CD4-positive, alpha-beta T cell treated with Interferon gamma for 1 hour (primary cell): Measurements from ENCODE around the gene ATP5F1C.
A peak's percentile ranks its signal among the peaks of the same experiment; 100 is the strongest.
"Not testable (repeated sequence)": the region's sequence is repeated elsewhere in the genome, so short reads cannot be mapped to it uniquely, and the experiment has no call there.

Experiments used
- DNase-seq: peaks from one replicate; pipeline ENCODE4 v3.0.0-alpha.2; 2020

Gene ATP5F1C

DNA sequence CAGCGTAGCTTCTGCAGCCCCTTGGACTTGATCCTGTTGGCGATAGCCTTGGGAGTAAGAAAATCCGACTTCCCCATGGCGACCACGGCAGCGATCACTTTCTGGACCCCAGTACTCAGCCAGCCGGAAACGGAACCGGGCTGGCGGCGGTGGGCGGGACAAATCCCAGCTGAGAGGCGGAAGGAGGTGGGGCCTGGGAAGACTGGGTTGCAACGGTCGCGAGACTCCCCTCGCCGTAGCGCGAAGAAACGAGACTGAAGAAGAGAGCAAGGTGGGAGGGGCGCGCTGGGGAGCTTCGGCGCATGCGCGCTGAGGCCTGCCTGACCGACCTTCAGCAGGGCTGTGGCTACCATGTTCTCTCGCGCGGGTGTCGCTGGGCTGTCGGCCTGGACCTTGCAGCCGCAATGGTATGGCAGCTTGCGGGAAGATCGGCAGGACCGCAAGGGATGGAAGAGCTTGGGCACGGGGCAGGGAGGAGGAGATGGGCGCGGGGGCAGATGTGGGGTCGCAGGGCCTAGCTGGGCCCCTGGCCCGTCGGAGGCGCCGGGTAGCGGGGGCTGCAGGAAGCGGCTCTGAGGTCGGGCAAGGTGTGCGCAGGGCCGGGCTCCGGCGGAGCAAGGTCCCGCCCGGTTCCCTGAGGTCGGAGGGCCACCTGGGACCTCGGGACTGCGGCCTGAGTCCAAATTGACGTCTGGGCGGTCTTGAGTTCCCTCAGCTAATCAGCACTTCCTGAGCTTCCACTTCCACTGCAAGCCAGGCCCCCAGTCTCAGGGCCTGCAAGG is at the start of gene ATP5F1C, which contains the start of gene KIN:
Gene ATP5F1C (plus strand): TSS at position 321 of the 782 bp plus-strand sequence. CDS start 31 bp downstream, at position 352.
Gene KIN (minus strand): TSS at position 137 of the 782 bp plus-strand sequence. CDS start 60 bp downstream, at position 77.
- peak; percentile 97 for DNase-seq

- no peak for DNase-seq
Observed at GRCh38 chr10:7738536-7739407, 49.2 kb upstream of the ATP5F1C start.

DNA sequence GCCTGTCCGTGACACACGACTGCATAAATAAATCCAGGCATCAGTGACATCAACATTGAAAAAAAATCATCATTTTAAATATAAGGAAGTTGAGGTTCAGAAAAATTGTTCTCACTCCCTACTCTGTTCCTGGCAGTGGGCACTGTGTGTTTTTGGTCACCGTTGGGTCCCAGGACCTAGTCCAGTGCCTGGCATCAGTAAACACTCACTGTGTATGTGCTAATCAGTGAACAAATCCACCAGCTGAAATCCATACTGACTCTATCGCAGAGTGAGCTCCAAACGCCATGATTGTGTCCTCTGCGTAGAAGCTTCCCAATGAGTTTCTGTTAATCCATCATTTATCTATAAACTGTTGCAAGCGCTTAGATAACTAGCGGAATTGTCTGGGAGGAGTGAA is 43.7 kb upstream of the ATP5F1C start:
- no peak for DNase-seq

DNA sequence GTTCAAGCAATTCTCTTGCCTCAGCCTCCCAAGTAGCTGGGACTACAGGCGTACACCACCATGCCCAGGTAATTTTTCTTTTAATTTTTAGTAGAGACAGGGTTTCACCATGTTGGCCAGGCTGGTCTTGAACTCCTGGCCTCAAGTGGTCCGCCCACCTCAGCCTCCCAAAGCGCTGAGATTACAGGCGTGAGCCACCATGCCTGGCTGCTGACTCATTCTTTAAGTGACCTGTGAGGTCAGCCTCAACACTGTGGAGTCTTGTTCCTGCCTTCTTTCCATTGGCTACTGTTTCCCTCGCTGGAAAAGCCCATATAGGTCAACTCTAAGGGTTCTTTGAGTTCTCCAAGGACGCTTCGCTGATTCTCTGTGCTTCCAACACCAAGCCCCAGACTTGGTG is 39.3 kb upstream of the ATP5F1C start:
- not testable (repeated sequence) for DNase-seq

- no peak for DNase-seq
Observed at GRCh38 chr10:7750222-7750621, 37.8 kb upstream of the ATP5F1C start.

- DNase-seq, result no peak
Observed at GRCh38 chr10:7752251-7752650, 35.7 kb upstream of the ATP5F1C start.

GRCh38 chr10:7755103-7755502 is 32.9 kb upstream of the ATP5F1C start:
- DNase-seq, result no peak

- DNase-seq, result no peak
Observed at GRCh38 chr10:7756360-7756992, 31.5 kb upstream of the ATP5F1C start.

GRCh38 chr10:7763929-7764328 is 24.0 kb upstream of the ATP5F1C start:
- no peak for DNase-seq

GRCh38 chr10:7766241-7766640 is 21.7 kb upstream of the ATP5F1C start:
- DNase-seq, result no peak

GRCh38 chr10:7767209-7767608 is 20.8 kb upstream of the ATP5F1C start:
- DNase-seq, result no peak

DNA sequence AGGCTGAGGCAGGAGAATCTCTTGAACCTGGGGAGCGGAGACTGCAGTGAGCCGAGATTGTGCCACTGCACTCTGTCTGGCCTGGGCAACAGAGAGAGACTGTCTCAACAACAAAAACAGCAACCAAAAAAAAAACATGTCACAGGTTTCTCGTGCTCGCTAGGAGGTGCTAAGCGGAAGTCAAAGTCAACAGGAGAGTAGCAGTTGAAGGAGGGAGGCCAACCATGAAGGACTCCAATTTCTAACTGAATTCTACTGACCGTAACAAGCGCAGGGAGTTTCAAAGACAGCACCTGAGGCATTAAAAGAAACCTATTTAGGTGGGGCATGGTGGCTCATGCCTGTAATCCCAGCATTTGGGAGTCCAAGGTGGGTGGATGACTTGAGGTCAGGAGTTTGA is 19.6 kb upstream of the ATP5F1C start:
- DNase-seq, result no peak

DNA sequence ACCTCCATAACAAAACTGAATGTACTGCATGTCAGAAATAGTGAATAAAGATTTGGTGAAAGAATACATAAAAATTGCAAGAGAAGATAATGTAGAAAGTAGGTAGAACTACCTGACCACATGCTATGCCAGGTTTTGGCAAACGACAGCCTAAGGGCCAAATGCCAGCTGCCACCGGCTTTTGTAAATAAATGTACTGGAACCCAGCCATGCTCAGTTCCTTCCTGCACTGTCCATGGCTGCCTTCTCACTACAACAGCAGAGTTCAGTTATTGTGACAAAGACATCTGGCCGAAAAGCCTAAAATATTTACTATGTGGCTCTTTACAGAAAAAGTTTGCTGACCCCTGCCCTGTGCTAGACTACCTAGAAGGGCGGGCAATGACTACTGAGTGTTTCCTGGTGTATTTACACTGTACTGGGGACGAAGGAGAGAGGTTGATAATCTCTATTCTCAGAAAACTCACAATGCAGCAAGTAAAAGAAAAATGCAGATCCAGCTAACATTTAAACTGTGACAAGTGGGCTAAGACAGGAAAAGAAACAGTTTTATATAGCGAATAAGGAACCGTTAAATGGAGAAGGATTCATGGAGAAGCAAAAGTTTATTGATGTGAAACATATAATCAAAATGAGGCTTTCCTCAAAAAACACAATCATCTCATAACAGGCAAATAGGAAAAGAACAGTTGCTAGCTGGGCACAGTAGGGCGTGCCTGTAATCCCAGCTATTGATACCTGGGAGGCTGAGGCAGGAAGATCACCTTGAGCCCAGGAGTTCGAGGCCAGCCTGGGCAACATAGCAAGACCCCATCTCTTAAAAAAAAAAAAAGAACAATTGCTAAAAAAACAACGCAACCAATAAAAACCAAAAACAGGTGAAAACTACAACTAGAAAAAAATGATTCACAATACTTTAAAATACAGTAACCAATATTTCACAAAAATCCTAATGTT is 13.9 kb upstream of the ATP5F1C start:
- no peak for DNase-seq

DNA sequence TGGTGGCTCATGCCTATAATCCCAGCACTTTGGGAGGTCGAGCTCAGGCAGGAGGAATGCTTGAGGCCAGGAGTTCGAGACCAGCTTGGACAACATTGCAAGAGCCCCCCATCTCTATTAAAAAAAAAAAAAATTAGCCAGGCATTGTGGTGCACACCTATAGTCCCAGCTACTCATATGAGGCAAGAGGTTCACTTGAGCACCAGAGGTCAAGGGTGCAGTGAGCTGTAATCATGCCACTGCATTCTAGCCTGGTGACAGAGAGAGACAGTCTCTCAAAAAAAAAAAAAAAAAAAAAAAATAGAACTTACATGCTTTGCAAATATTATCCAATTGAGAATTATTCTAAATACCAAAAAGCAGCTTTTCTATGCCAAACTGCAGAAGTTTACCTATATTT is 11.2 kb upstream of the ATP5F1C start:
- DNase-seq, result no peak

DNA sequence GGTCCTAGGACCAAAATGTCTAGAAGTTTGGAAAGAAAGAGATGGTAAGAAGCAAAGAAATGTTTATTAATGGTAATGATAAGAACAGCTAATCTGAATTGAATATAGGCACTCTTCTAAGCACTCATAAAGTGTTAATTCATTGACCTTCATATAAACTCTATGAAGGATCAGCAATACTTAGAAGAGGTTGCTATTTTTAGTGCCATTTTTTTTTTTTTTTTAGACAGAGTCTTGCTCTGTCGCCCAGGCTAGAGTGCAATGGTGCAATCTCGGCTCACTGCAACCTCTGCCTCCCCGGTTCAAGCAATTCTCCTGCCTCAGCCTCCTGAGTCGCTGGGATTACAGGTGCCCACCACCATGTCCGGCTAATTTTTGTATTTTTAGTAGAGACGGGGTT is 5.8 kb upstream of the ATP5F1C start:
- DNase-seq, result not testable (repeated sequence)

DNA sequence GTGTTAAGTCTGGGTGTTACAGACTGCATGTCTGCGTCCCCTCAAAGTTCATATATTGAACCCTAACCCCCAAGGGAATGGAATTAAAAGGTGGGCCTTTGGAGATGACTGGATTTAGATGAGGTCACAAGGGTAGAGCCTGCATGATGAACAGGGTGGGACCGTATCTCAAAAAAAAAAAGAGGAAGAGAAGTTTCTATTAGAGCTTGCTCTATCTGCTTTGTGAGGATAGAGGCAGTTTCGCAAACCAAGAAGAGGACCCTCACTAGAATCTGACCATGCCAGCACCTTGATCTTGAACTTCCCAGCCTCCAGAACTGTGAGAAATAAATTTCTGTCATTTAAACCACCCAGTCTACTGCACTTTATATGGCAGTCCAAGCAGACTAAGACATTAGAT is 1.5 kb upstream of the ATP5F1C start:
- DNase-seq, result no peak

- no peak for DNase-seq
Observed at GRCh38 chr10:7787150-7787856, 674 bp upstream of the ATP5F1C start.

DNA sequence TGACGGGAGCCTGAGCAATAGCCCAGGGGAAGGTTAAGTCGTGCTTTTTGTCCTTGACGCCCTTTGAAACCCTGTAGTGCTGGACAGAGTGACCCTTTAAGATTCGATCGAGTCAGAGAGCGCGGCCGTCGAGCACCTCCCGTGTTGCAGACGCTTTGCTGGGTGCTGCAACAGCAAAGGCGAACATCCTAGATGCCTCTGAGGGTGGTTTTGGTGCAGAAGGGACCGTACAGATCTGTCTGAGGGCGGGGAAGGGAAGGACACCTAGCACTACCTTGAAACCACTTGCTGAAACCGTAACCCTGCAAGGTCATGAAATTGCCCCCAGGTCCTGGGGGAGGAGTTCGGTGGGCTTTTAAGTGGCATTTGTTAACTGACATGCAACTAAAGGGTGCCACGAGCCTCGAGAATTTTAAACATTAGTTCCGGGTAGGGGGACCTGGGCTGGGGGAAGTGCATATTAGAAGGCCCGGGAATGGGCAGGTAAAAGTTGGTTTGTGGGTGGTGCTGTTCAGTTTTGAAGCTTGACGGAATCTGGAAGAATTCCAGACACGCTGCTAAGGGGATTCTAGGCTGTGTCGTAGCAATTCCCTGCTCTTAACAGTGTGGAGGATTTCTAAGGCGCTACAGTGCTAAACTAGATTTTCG is 786 bp downstream of the ATP5F1C start:
- no peak for DNase-seq

- no peak for DNase-seq
Observed at GRCh38 chr10:7789390-7789789, 1.4 kb downstream of the ATP5F1C start.

DNA sequence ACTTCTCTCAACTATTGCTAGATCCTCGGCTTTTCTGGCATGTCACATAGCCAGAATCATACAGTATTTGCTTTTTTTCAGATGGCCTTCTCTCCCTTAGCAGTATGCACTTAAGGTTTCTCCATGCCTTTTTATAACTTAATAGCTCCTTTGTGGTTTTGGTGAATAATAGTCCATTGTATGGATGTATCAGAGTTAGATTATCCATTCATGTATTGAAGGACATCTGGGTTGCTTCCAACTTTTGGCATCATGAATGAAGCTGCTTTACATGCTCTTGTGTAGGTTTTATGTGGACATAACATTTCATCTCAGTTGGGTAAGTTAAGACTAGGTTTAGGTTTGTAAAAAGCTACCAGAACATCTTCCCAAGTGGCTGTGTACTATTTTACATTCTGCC is 4.6 kb downstream of the ATP5F1C start:
- no peak for DNase-seq
